Mucosa of stomach (tissue), 1 donor: ENCODE data around the gene GINS1.

Experiments
- H3K27me3 ChIP-seq: one replicate; pipeline ENCODE4 v1.7.0; 2013; ENCODE audit warnings: mild to moderate bottlenecking, low read length; ENCODE audit not compliant: control insufficient read depth, insufficient read depth
- H3K36me3 ChIP-seq: one replicate; pipeline ENCODE4 v1.7.0; 2013; ENCODE audit warnings: low read length; ENCODE audit not compliant: control insufficient read depth, insufficient read depth
- H3K4me1 ChIP-seq: one replicate; pipeline ENCODE4 v1.7.0; 2013; ENCODE audit warnings: mild to moderate bottlenecking, low read length; ENCODE audit not compliant: control insufficient read depth, insufficient read depth
- H3K4me3 ChIP-seq: one replicate; pipeline ENCODE4 v1.7.0; 2013; ENCODE audit warnings: low read length
- H3K9ac ChIP-seq: one replicate; pipeline ENCODE4 v1.7.0; 2013; ENCODE audit warnings: mild to moderate bottlenecking, low read length, moderate library complexity
- H3K9me3 ChIP-seq: one replicate; pipeline ENCODE4 v1.7.0; 2013; ENCODE audit warnings: mild to moderate bottlenecking, low read length, moderate library complexity; ENCODE audit not compliant: control insufficient read depth
- donor health status: Pancreatic carcinoma.

The GINS1 gene

GRCh38 chr20:25437153-25437581, 29.7 kb downstream of the GINS1 start:
- no peaks in the 10 kb centered on the region for H3K9me3 ChIP-seq
- no peak overlapping the region for H3K4me3 ChIP-seq
- H3K36me3 ChIP-seq: no peaks in the 10 kb centered on the region
- H3K4me1 ChIP-seq: no peaks in the 10 kb centered on the region
- H3K9ac ChIP-seq: no peak overlapping the region
- no peaks in the 10 kb centered on the region for H3K27me3 ChIP-seq

GRCh38 chr20:25439328-25439727, 31.9 kb downstream of the GINS1 start:
- Histone ChIP-seq H3K36me3 (no peaks in the 10 kb centered on the region), H3K9ac (no peak overlapping the region), H3K4me1 (no peaks in the 10 kb centered on the region), H3K4me3 (no peak overlapping the region), H3K27me3 (no peaks in the 10 kb centered on the region), H3K9me3 (no peaks in the 10 kb centered on the region)

- Histone ChIP-seq H3K36me3 (no peaks in the 10 kb centered on the region), H3K4me3 (no peak overlapping the region), H3K9me3 (no peaks in the 10 kb centered on the region), H3K27me3 (no peaks in the 10 kb centered on the region), H3K9ac (no peak overlapping the region), H3K4me1 (no peaks in the 10 kb centered on the region)
Observed at GRCh38 chr20:25444556-25444955, 37.1 kb downstream of the GINS1 start.

- H3K36me3 ChIP-seq: no peaks in the 10 kb centered on the region
- no peaks in the 10 kb centered on the region for H3K4me1 ChIP-seq
- H3K27me3 ChIP-seq: no peaks in the 10 kb centered on the region
- H3K9ac ChIP-seq: no peak overlapping the region
- H3K4me3 ChIP-seq: no peak overlapping the region
- no peaks in the 10 kb centered on the region for H3K9me3 ChIP-seq
Observed at GRCh38 chr20:25447671-25448070, 40.2 kb downstream of the GINS1 start.

GRCh38 chr20:25452333-25452732, 44.9 kb downstream of the GINS1 start:
- Histone ChIP-seq H3K4me1 (no peaks in the 10 kb centered on the region), H3K4me3 (no peak overlapping the region), H3K9me3 (no peaks in the 10 kb centered on the region), H3K27me3 (no peaks in the 10 kb centered on the region), H3K36me3 (no peaks in the 10 kb centered on the region), H3K9ac (no peak overlapping the region)

- no peaks in the 10 kb centered on the region for H3K27me3 ChIP-seq
- no peaks in the 10 kb centered on the region for H3K36me3 ChIP-seq
- H3K9ac ChIP-seq: no peak overlapping the region
- H3K4me1 ChIP-seq: no peaks in the 10 kb centered on the region
- no peaks in the 10 kb centered on the region for H3K9me3 ChIP-seq
- no peak overlapping the region for H3K4me3 ChIP-seq
Observed at GRCh38 chr20:25453035-25453810, 45.8 kb downstream of the GINS1 start.

GRCh38 chr20:25454153-25454900, 46.9 kb downstream of the GINS1 start:
- no peak overlapping the region for H3K9ac ChIP-seq
- H3K27me3 ChIP-seq: no peaks in the 10 kb centered on the region
- H3K9me3 ChIP-seq: no peaks in the 10 kb centered on the region
- H3K36me3 ChIP-seq: no peaks in the 10 kb centered on the region
- H3K4me1 ChIP-seq: no peaks in the 10 kb centered on the region
- no peak overlapping the region for H3K4me3 ChIP-seq

GRCh38 chr20:25457886-25458680, 50.6 kb downstream of the GINS1 start:
- Histone ChIP-seq H3K9me3 (no peaks in the 10 kb centered on the region), H3K36me3 (no peaks in the 10 kb centered on the region), H3K27me3 (no peaks in the 10 kb centered on the region), H3K9ac (no peak overlapping the region), H3K4me1 (no peaks in the 10 kb centered on the region), H3K4me3 (no peak overlapping the region)

- no peaks in the 10 kb centered on the region for H3K27me3 ChIP-seq
- H3K36me3 ChIP-seq: no peaks in the 10 kb centered on the region
- no peaks in the 10 kb centered on the region for H3K4me1 ChIP-seq
- H3K9me3 ChIP-seq: no peaks in the 10 kb centered on the region
- no peak overlapping the region for H3K9ac ChIP-seq
- no peak overlapping the region for H3K4me3 ChIP-seq
Observed at GRCh38 chr20:25459111-25459830, 51.8 kb downstream of the GINS1 start.

GRCh38 chr20:25459916-25460535, 52.6 kb downstream of the GINS1 start:
- H3K36me3 ChIP-seq: no peaks in the 10 kb centered on the region
- H3K27me3 ChIP-seq: no peaks in the 10 kb centered on the region
- H3K4me1 ChIP-seq: no peaks in the 10 kb centered on the region
- no peak overlapping the region for H3K9ac ChIP-seq
- no peak overlapping the region for H3K4me3 ChIP-seq
- no peaks in the 10 kb centered on the region for H3K9me3 ChIP-seq

- Histone ChIP-seq H3K4me3 (no peak overlapping the region), H3K4me1 (no peaks in the 10 kb centered on the region), H3K36me3 (no peaks in the 10 kb centered on the region), H3K9me3 (no peaks in the 10 kb centered on the region), H3K9ac (no peak overlapping the region), H3K27me3 (no peaks in the 10 kb centered on the region)
Observed at GRCh38 chr20:25460566-25461280, 53.2 kb downstream of the GINS1 start.
